NT2/D1 (cell line): ENCODE measurements around the gene CALCA.

ENCODE experiments used
- DNase-seq: peaks from one replicate; pipeline ENCODE4 v3.0.0-alpha.2; 2011; ENCODE audit warnings: low read depth, low spot score
- H3K27me3 ChIP-seq: 2 replicates; pipeline ENCODE4 v1.6.0; 2011; ENCODE audit warnings: mild to moderate bottlenecking; ENCODE audit not compliant: insufficient read length, insufficient read depth
- H3K36me3 ChIP-seq: 2 replicates; pipeline ENCODE4 v1.6.1; 2011; ENCODE audit warnings: mild to moderate bottlenecking, low read length, mixed read lengths; ENCODE audit not compliant: insufficient read depth, insufficient read length
- H3K4me1 ChIP-seq: 2 replicates; pipeline ENCODE4 v1.5.1; 2011; ENCODE audit not compliant: insufficient read depth, insufficient read length
- H3K4me3 ChIP-seq: 2 replicates; pipeline ENCODE4 v1.5.1; 2011; ENCODE audit warnings: low read depth; ENCODE audit not compliant: insufficient read length
- H3K9ac ChIP-seq: 2 replicates; pipeline ENCODE4 v1.6.0; 2011; ENCODE audit warnings: low read depth; ENCODE audit not compliant: insufficient read length
- H3K9me3 ChIP-seq: 2 replicates; pipeline ENCODE4 v1.5.1; 2011; ENCODE audit warnings: mild to moderate bottlenecking, low read length; ENCODE audit not compliant: insufficient read depth
- SUZ12 ChIP-seq: IDR thresholded peaks from 2 replicates; pipeline ENCODE4 v1.6.1; 2011; ENCODE audit not compliant: insufficient read length, insufficient read depth; ENCODE audit errors: extremely low read depth
- YY1 ChIP-seq: IDR thresholded peaks from 2 replicates; pipeline ENCODE4 v1.6.1; 2011; ENCODE audit not compliant: insufficient read length, insufficient read depth
- ZNF274 ChIP-seq: IDR thresholded peaks from 2 replicates; pipeline ENCODE4 v1.6.1; 2011; ENCODE audit warnings: mild to moderate bottlenecking, low read depth, low read length

CALCA gene

GRCh38 chr11:14934641-14935351, 37.4 kb downstream of the CALCA start:
- peaks cover 20% of the 10 kb centered on the region for H3K9me3 ChIP-seq
- TF ChIP-seq SUZ12 (no peak), ZNF274 (no peak), YY1 (no peak)
- no peak for DNase-seq
- no peaks in the 10 kb centered on the region for H3K27me3 ChIP-seq
- no peak overlapping the region for H3K9ac ChIP-seq
- no peak overlapping the region for H3K4me3 ChIP-seq
- no peaks in the 10 kb centered on the region for H3K36me3 ChIP-seq
- no peaks in the 10 kb centered on the region for H3K4me1 ChIP-seq

- H3K9me3 ChIP-seq, result peaks cover 22% of the 10 kb centered on the region; the same call in 1 of the 2 replicates
- TF ChIP-seq SUZ12, result no peak
- TF ChIP-seq YY1, result no peak
- TF ChIP-seq ZNF274, result no peak
- H3K4me3 ChIP-seq, result no peak overlapping the region
- DNase-seq, result no peak
- H3K9ac ChIP-seq, result no peak overlapping the region
- no peaks in the 10 kb centered on the region for H3K36me3 ChIP-seq
- H3K27me3 ChIP-seq, result no peaks in the 10 kb centered on the region
- H3K4me1 ChIP-seq, result no peaks in the 10 kb centered on the region
Measured at GRCh38 chr11:14932447-14932846, 39.7 kb downstream of the CALCA start.

DNA sequence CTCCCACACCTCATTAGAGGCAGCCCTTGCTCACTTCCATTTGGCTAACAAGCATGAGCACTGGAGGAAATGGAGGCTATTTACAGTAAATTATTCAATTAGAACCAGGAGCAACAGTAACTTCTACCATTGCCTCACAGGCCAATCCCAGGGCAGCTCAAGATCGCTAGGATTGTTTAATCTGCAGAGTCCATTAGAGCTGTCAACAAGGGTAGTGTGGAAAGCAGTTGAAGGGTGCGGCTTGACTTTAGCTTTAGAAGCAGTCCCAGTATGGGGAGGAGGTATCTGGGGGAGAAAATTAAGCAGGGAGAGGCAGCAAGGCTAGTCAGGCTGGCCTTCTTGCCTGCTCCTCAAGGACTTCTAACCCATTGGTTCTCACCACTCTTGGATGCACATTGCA, 41.8 kb downstream of the CALCA start:
- no peak overlapping the region for H3K9ac ChIP-seq
- no peak overlapping the region for H3K4me3 ChIP-seq
- no peaks in the 10 kb centered on the region for H3K36me3 ChIP-seq
- no peak for DNase-seq
- H3K9me3 ChIP-seq, result peaks cover 18% of the 10 kb centered on the region; the same call in 1 of the 2 replicates
- no peaks in the 10 kb centered on the region for H3K4me1 ChIP-seq
- TF ChIP-seq SUZ12, result no peak
- TF ChIP-seq YY1, result no peak
- no peaks in the 10 kb centered on the region for H3K27me3 ChIP-seq

DNA sequence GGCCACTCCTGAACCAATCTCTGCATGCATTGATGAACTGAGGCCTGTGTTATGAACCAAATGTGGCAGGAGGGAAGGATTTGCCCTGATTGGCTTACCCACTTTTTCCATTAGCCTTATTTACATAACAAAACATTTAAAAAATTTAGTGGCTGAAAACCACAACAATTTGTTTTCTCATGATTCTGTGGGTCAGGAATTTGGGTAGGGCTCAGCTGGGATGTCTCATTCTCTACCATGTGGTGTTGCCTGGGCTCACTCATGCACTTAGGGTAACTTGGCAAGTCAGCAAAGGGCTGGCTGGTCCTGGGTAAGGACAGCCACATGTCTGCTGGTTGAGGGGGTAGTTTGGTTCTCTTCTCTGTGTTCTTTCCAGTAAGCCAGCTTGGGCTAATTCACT, 45.0 kb downstream of the CALCA start:
- no peaks in the 10 kb centered on the region for H3K27me3 ChIP-seq
- no peak overlapping the region for H3K4me3 ChIP-seq
- no peak overlapping the region for H3K9ac ChIP-seq
- H3K4me1 ChIP-seq, result no peaks in the 10 kb centered on the region
- H3K36me3 ChIP-seq, result no peaks in the 10 kb centered on the region
- H3K9me3 ChIP-seq, result peaks cover 18% of the 10 kb centered on the region; the same call in 1 of the 2 replicates
- no peak for DNase-seq
- no peak for TF ChIP-seq YY1
- TF ChIP-seq SUZ12, result no peak
- TF ChIP-seq ZNF274, result no peak

- Histone ChIP-seq H3K9ac (no peak overlapping the region), H3K4me1 (no peaks in the 10 kb centered on the region), H3K36me3 (no peaks in the 10 kb centered on the region), H3K4me3 (no peak overlapping the region), H3K9me3 (peaks cover 17% of the 10 kb centered on the region; the same call in 1 of the 2 replicates), H3K27me3 (no peaks in the 10 kb centered on the region)
- no peak for DNase-seq
- TF ChIP-seq YY1, result no peak
- no peak for TF ChIP-seq ZNF274
- TF ChIP-seq SUZ12, result no peak
Measured at GRCh38 chr11:14924318-14924717, 47.8 kb downstream of the CALCA start.
